Activated CD4-positive, alpha-beta T cell treated with anti-CD3 and anti-CD28 coated beads, Interleukin-2, amount 10 ng/mL, durations not matched to agents 7 days and 5 days (primary cell): ENCODE data around the gene GALNT12. TPM values are rescaled to one million over a fixed set of nuclear protein-coding genes. Genes with fewer than 3 reads are reported as not detected.

Source experiments
- CTCF ChIA-PET: fragments of 350-600 bp; sonication (Branson Sonifier 250); formaldehyde crosslinking; loops from one replicate; lab custom pipeline; 2021; ENCODE audit warnings: antibody characterized with exemption; lab: Charles Lee
- POLR2A ChIA-PET: fragments of 350-600 bp; sonication (Branson Sonifier 250); formaldehyde crosslinking; loops from one replicate; lab custom pipeline; 2021; ENCODE audit warnings: antibody characterized with exemption; lab: Charles Lee
- DNase-seq: peaks from one replicate; pipeline ENCODE4 v3.0.0-alpha.2; 2020
- H3K27ac Mint-ChIP-seq: one replicate; pipeline ENCODE4 v1.8.0; 2021; ENCODE audit warnings: mild to moderate bottlenecking, moderate library complexity, mixed read lengths
- H3K27me3 Mint-ChIP-seq: one replicate; pipeline ENCODE4 v1.8.0; 2021; ENCODE audit warnings: mixed read lengths
- H3K36me3 Mint-ChIP-seq: one replicate; pipeline ENCODE4 v1.8.0; 2021; ENCODE audit warnings: low read depth, mixed read lengths
- H3K4me1 Mint-ChIP-seq: one replicate; pipeline ENCODE4 v1.8.0; 2021; ENCODE audit warnings: mixed read lengths
- H3K4me3 Mint-ChIP-seq: one replicate; pipeline ENCODE4 v1.8.0; 2021; ENCODE audit warnings: mild to moderate bottlenecking, moderate library complexity, mixed read lengths
- H3K9me3 Mint-ChIP-seq: one replicate; pipeline ENCODE4 v1.8.0; 2021; ENCODE audit warnings: mixed read lengths
- total RNA-seq, 2 experiments: library from RNA; stranded (reverse); gene quantifications; one replicate each; pipeline ENCODE4 v1.2.3, GENCODE V29; 2021

Gene GALNT12
- total RNA-seq, 2 experiments from 2014 or later: 9.7 to 10.1 TPM

GRCh38 chr9:98786750-98787510 is 20.5 kb upstream of the GALNT12 start:
- Mint-ChIP-seq H3K4me1 (peaks cover 8% of the 10 kb centered on the region), H3K9me3 (no peaks in the 10 kb centered on the region), H3K27ac (no peak overlapping the region), H3K36me3 (no peaks in the 10 kb centered on the region), H3K4me3 (no peak overlapping the region), H3K27me3 (no peaks in the 10 kb centered on the region)
- no peak for DNase-seq
- CTCF ChIA-PET: interaction anchor here (0.5 to 0.6 kb wide), 2 partner anchors 563 to 1753 kb away, joined by 3 read pairs; no protein-coding TSS in a partner anchor
- POLR2A ChIA-PET: no interaction called here

- ChIA-PET POLR2A (no interaction called here), CTCF (no interaction called here)
- Mint-ChIP-seq H3K4me1 (peaks cover 12% of the 10 kb centered on the region), H3K36me3 (no peaks in the 10 kb centered on the region), H3K4me3 (no peak overlapping the region), H3K27me3 (no peaks in the 10 kb centered on the region), H3K9me3 (no peaks in the 10 kb centered on the region), H3K27ac (no peak overlapping the region)
- no peak for DNase-seq
These were observed 19.6 kb upstream of the GALNT12 start for GRCh38 chr9:98787766-98788335.

- H3K27me3 Mint-ChIP-seq: no peaks in the 10 kb centered on the region
- no peaks in the 10 kb centered on the region for H3K9me3 Mint-ChIP-seq
- no peak for DNase-seq
- no peak overlapping the region for H3K27ac Mint-ChIP-seq
- no peaks in the 10 kb centered on the region for H3K36me3 Mint-ChIP-seq
- POLR2A ChIA-PET: no interaction called here
- H3K4me3 Mint-ChIP-seq: no peak overlapping the region
- CTCF ChIA-PET: interaction anchor here (1.2 kb wide), 1 partner anchor 12 kb away, joined by 5 read pairs; no protein-coding TSS in a partner anchor
- H3K4me1 Mint-ChIP-seq: peaks cover 12% of the 10 kb centered on the region
These were observed 17.9 kb upstream of the GALNT12 start for GRCh38 chr9:98789483-98790133.

GRCh38 chr9:98790134-98790841 is 17.2 kb upstream of the GALNT12 start:
- CTCF ChIA-PET: interaction anchor here (1.2 to 1.4 kb wide), 2 partner anchors 12 to 54 kb away, joined by 3 to 5 read pairs; no protein-coding TSS in a partner anchor
- Mint-ChIP-seq H3K4me1 (peaks cover 15% of the 10 kb centered on the region), H3K27ac (no peak overlapping the region), H3K36me3 (no peaks in the 10 kb centered on the region), H3K27me3 (no peaks in the 10 kb centered on the region), H3K9me3 (no peaks in the 10 kb centered on the region), H3K4me3 (no peak overlapping the region)
- DNase-seq: no peak
- POLR2A ChIA-PET: no interaction called here

GRCh38 chr9:98790842-98791607 is 16.4 kb upstream of the GALNT12 start:
- Mint-ChIP-seq H3K27ac (no peak overlapping the region), H3K36me3 (no peaks in the 10 kb centered on the region), H3K4me1 (peaks cover 20% of the 10 kb centered on the region), H3K27me3 (no peaks in the 10 kb centered on the region), H3K4me3 (no peak overlapping the region), H3K9me3 (no peaks in the 10 kb centered on the region)
- DNase-seq: peak; percentile 62
- ChIA-PET CTCF (interaction anchor here (0.9 to 1.4 kb wide), 3 partner anchors 11 to 54 kb away, joined by 3 to 5 read pairs (median 5); no protein-coding TSS in a partner anchor), POLR2A (no interaction called here)

- DNase-seq: no peak
- Mint-ChIP-seq H3K9me3 (no peaks in the 10 kb centered on the region), H3K27ac (no peak overlapping the region), H3K36me3 (no peaks in the 10 kb centered on the region), H3K4me3 (no peak overlapping the region), H3K27me3 (no peaks in the 10 kb centered on the region), H3K4me1 (peaks cover 20% of the 10 kb centered on the region)
- ChIA-PET CTCF (interaction anchor here (0.9 to 1.5 kb wide), 3 partner anchors 14 to 53 kb away, joined by 3 to 5 read pairs (median 3); partner anchors contain the start of gene GALNT12), POLR2A (no interaction called here)
These were observed 15.6 kb upstream of the GALNT12 start for GRCh38 chr9:98791608-98792490.

GRCh38 chr9:98793031-98793430 is 14.4 kb upstream of the GALNT12 start:
- Mint-ChIP-seq H3K4me3 (no peak overlapping the region), H3K27ac (no peak overlapping the region), H3K4me1 (peaks cover 24% of the 10 kb centered on the region), H3K36me3 (peaks cover under 1% of the 10 kb centered on the region), H3K9me3 (peaks cover 4% of the 10 kb centered on the region), H3K27me3 (peaks cover 2% of the 10 kb centered on the region)
- ChIA-PET CTCF (interaction anchor here (1.0 to 1.5 kb wide), 2 partner anchors 10 to 15 kb away, joined by 3 read pairs; partner anchors contain the start of gene GALNT12), POLR2A (no interaction called here)
- DNase-seq: no peak

GRCh38 chr9:98794802-98795201 is 12.7 kb upstream of the GALNT12 start:
- H3K27ac Mint-ChIP-seq: no peak overlapping the region
- peaks cover 7% of the 10 kb centered on the region for H3K36me3 Mint-ChIP-seq
- ChIA-PET CTCF (interaction anchor here (1.6 kb wide), 1 partner anchor 19 kb away, joined by 5 read pairs; no protein-coding TSS in a partner anchor), POLR2A (no interaction called here)
- peaks cover 24% of the 10 kb centered on the region for H3K4me1 Mint-ChIP-seq
- H3K4me3 Mint-ChIP-seq: peak overlapping the region; percentile 67
- peaks cover 16% of the 10 kb centered on the region for H3K9me3 Mint-ChIP-seq
- H3K27me3 Mint-ChIP-seq: peaks cover 8% of the 10 kb centered on the region
- no peak for DNase-seq

GRCh38 chr9:98795295-98795955 is 12.0 kb upstream of the GALNT12 start:
- peak overlapping the region; percentile 67 for H3K4me3 Mint-ChIP-seq
- H3K9me3 Mint-ChIP-seq: peaks cover 16% of the 10 kb centered on the region
- peaks cover 7% of the 10 kb centered on the region for H3K36me3 Mint-ChIP-seq
- H3K27me3 Mint-ChIP-seq: peaks cover 8% of the 10 kb centered on the region
- ChIA-PET CTCF (interaction anchor here (1.6 kb wide), 1 partner anchor 19 kb away, joined by 5 read pairs; no protein-coding TSS in a partner anchor), POLR2A (no interaction called here)
- DNase-seq: no peak
- H3K4me1 Mint-ChIP-seq: peaks cover 24% of the 10 kb centered on the region
- peak overlapping the region; percentile 27 for H3K27ac Mint-ChIP-seq

GRCh38 chr9:98795970-98796363 is 11.5 kb upstream of the GALNT12 start:
- peak; percentile 12 for DNase-seq
- ChIA-PET CTCF (interaction anchor here (1.6 kb wide), 1 partner anchor 20 kb away, joined by 5 read pairs; no protein-coding TSS in a partner anchor), POLR2A (no interaction called here)
- Mint-ChIP-seq H3K4me1 (peaks cover 22% of the 10 kb centered on the region), H3K27me3 (peaks cover 8% of the 10 kb centered on the region), H3K4me3 (peak overlapping the region; percentile 67), H3K9me3 (peaks cover 16% of the 10 kb centered on the region), H3K36me3 (peaks cover 7% of the 10 kb centered on the region), H3K27ac (peak overlapping the region; percentile 27)
